Aorta (tissue), 5 donors: ENCODE data around the gene USP32. TPM values are rescaled to one million over a fixed set of nuclear protein-coding genes. Genes with fewer than 3 reads are reported as not detected.
"Not testable (repeated sequence)": the region's sequence is repeated elsewhere in the genome, so short reads cannot be mapped to it uniquely, and the experiment has no call there.

Experiments used
- ATAC-seq: fragments of 200-7000 bp; cut with Tn5 transposase; one replicate; pipeline ENCODE4 v1.9.1; 2022; ENCODE audit warnings: moderate library complexity; ENCODE audit not compliant: low FRiP score
- DNase-seq, 2 donors: peaks; one replicate each; pipeline ENCODE4 v3.0.0-alpha.2; 2020
- H3K27ac ChIP-seq, 2 donors: one replicate each; pipeline ENCODE4 v1.5.1; 2013; ENCODE audit warnings: low read length in 2 of 2, mild to moderate bottlenecking in 2 of 2, moderate library complexity in 2 of 2, control low read depth in 1 of 2, inconsistent platforms in 1 of 2, low read depth in 1 of 2
- H3K27me3 ChIP-seq, 2 donors: one replicate each; pipeline ENCODE4 v1.6.1; 2013; ENCODE audit warnings: control low read depth in 1 of 2, low read length in 1 of 2, mild to moderate bottlenecking in 1 of 2, moderate library complexity in 1 of 2; ENCODE audit not compliant: insufficient read depth in 2 of 2, control insufficient read depth in 1 of 2
- H3K36me3 ChIP-seq, 2 donors: one replicate each; pipeline ENCODE4 v1.6.1; 2013; ENCODE audit warnings: control low read depth in 1 of 2, low read length in 1 of 2, mild to moderate bottlenecking in 1 of 2; ENCODE audit not compliant: insufficient read depth in 2 of 2, control insufficient read depth in 1 of 2
- H3K4me1 ChIP-seq, 2 donors: one replicate each; pipeline ENCODE4 v1.6.1; 2013; ENCODE audit warnings: low read length in 2 of 2, control low read depth in 1 of 2, mild to moderate bottlenecking in 1 of 2, moderate library complexity in 1 of 2; ENCODE audit not compliant: insufficient read depth in 2 of 2, control insufficient read depth in 1 of 2
- H3K4me3 ChIP-seq, 2 donors: one replicate each; pipeline ENCODE4 v1.5.1; 2013; ENCODE audit warnings: low read length in 2 of 2, control low read depth in 1 of 2, mild to moderate bottlenecking in 1 of 2
- H3K9me3 ChIP-seq: one replicate; pipeline ENCODE4 v1.6.1; 2013; ENCODE audit warnings: mild to moderate bottlenecking, low read length; ENCODE audit not compliant: control insufficient read depth
- WGBS, 2 donors: extraction: QIAGEN DNeasy Blood & Tissue Kit; methylation state at CpG; one replicate each; pipeline ENCODE4 v1.1.7; 2013; 5-methylcytosine and 5-hydroxymethylcytosine counted together
- intact Hi-C, 2 donors: fragments of 100-400 bp; cut with DNase I; formaldehyde crosslinking; loops; one replicate each; pipeline versions ENCODE4 v1.14.2 to v1.15.0; 2022
- polyA plus RNA-seq, 2 donors: library from polyadenylated mRNA; stranded (reverse); fragments of 200-250 nt; gene quantifications; one replicate each; pipeline ENCODE4 v1.2.3, GENCODE V29; 2013
- total RNA-seq, 2 donors: library from RNA; stranded (reverse); fragmentation: NEBNext Ultra II Directional; extraction: Animal tissue kit (Norgen Biotek cat#: 25700); gene quantifications; one replicate each; pipeline ENCODE4 v1.2.1, GENCODE V29; 2021
- donor health status: healthy with polysubstance abuse.
- donor health status: Bipolar disorder and iron deficiency.
- donor health status: DM: no; HTN: no; CAD: no.
- donor health status: DM: no; HTN: no; CAD: no.
- donor health status: DM: yes; HTN: yes; CAD: no.

The USP32 gene
- total and polyA plus RNA-seq, 4 donors: 9.1 to 57.7 (median 32.3) TPM

GRCh38 chr17:60218774-60219173 lies 173.2 kb downstream of the USP32 start:
- intact Hi-C loops: not testable (repeated sequence)

GRCh38 chr17:60215895-60216294 lies 176.0 kb downstream of the USP32 start:
- H3K27me3 ChIP-seq, H3K4me1 ChIP-seq, intact Hi-C loops, DNase-seq, H3K9me3 ChIP-seq, H3K4me3 ChIP-seq, ATAC-seq, H3K36me3 ChIP-seq, H3K27ac ChIP-seq: not testable (repeated sequence)
- 29 to 54% methylated on average over 1 of the region's 2 CpGs for WGBS, 2 donors

More at GRCh38 chr17:60218774-60219173, 173.2 kb downstream of the USP32 start:
- DNase-seq, H3K4me1 ChIP-seq, H3K27me3 ChIP-seq, ATAC-seq, H3K27ac ChIP-seq, H3K36me3 ChIP-seq, H3K4me3 ChIP-seq, H3K9me3 ChIP-seq: not testable (repeated sequence)
- WGBS, 2 donors: 90 to 91% methylated on average over 2 of the region's 2 CpGs

- H3K36me3 ChIP-seq, intact Hi-C loops, H3K27me3 ChIP-seq, H3K4me1 ChIP-seq, H3K27ac ChIP-seq, ATAC-seq, H3K4me3 ChIP-seq, DNase-seq, H3K9me3 ChIP-seq: not testable (repeated sequence)
Observed at GRCh38 chr17:60211282-60211681, 180.7 kb downstream of the USP32 start.

GRCh38 chr17:60208302-60208701 lies 183.6 kb downstream of the USP32 start:
- DNase-seq, intact Hi-C loops, H3K9me3 ChIP-seq, H3K27ac ChIP-seq, H3K4me1 ChIP-seq, H3K27me3 ChIP-seq, H3K4me3 ChIP-seq, H3K36me3 ChIP-seq, ATAC-seq: not testable (repeated sequence)
- 96 to 100% methylated on average over 1 of the region's 1 CpG for WGBS, 2 donors

GRCh38 chr17:60205782-60206181 lies 186.2 kb downstream of the USP32 start:
- H3K9me3 ChIP-seq, H3K4me1 ChIP-seq, H3K36me3 ChIP-seq, intact Hi-C loops, H3K27me3 ChIP-seq, H3K27ac ChIP-seq, ATAC-seq, H3K4me3 ChIP-seq, DNase-seq: not testable (repeated sequence)

GRCh38 chr17:60198630-60199029 lies 193.3 kb downstream of the USP32 start:
- H3K27me3 ChIP-seq, H3K4me1 ChIP-seq, H3K36me3 ChIP-seq, H3K4me3 ChIP-seq, DNase-seq, H3K9me3 ChIP-seq, intact Hi-C loops, H3K27ac ChIP-seq, ATAC-seq: not testable (repeated sequence)
- WGBS, 2 donors: 92 to 100% methylated on average over 1 of the region's 1 CpG

GRCh38 chr17:60194141-60194540 lies 197.8 kb downstream of the USP32 start:
- H3K36me3 ChIP-seq, H3K4me1 ChIP-seq, DNase-seq, H3K4me3 ChIP-seq, H3K9me3 ChIP-seq, H3K27ac ChIP-seq, H3K27me3 ChIP-seq, ATAC-seq, intact Hi-C loops: not testable (repeated sequence)
- whole genome bisulfite sequencing, 2 donors: 91 to 95% methylated on average over 4 of the region's 4 CpGs

- no peaks in the 10 kb centered on the region for H3K9me3 ChIP-seq
- no peaks in the 10 kb centered on the region for H3K27me3 ChIP-seq
- peaks cover 0 to 5% of the 10 kb centered on the region in 2 donors for H3K36me3 ChIP-seq
- no peak for DNase-seq
- H3K27ac ChIP-seq: no peak overlapping the region
- WGBS, 2 donors: 91 to 95% methylated on average over 2 of the region's 2 CpGs
- no peak overlapping the region for H3K4me3 ChIP-seq
- intact Hi-C loops: no loop called here
- no peaks in the 10 kb centered on the region for H3K4me1 ChIP-seq
- no peak for ATAC-seq
Observed at GRCh38 chr17:60193482-60193881, 198.5 kb downstream of the USP32 start.

GRCh38 chr17:60193032-60193431 lies 198.9 kb downstream of the USP32 start:
- H3K9me3 ChIP-seq, DNase-seq, H3K4me1 ChIP-seq, ATAC-seq, H3K4me3 ChIP-seq, H3K27me3 ChIP-seq, H3K36me3 ChIP-seq, H3K27ac ChIP-seq, intact Hi-C loops: not testable (repeated sequence)
- WGBS, 2 donors: 96 to 97% methylated on average over 3 of the region's 3 CpGs
